Fibroblast of mammary gland (primary cell): ENCODE measurements around the gene C1orf53.

Experiments used
- DNase-seq: peaks from one replicate; pipeline ENCODE4 v3.0.0-alpha.2; 2010; ENCODE audit warnings: low read depth
- H3K4me3 ChIP-seq: 2 replicates; pipeline ENCODE4 v1.5.1; 2011; ENCODE audit warnings: low read depth, mild to moderate bottlenecking, low read length, moderate library complexity; ENCODE audit not compliant: control insufficient read depth
- CTCF ChIP-seq: conservative IDR thresholded peaks from 2 replicates; pipeline ENCODE4 v1.5.1; 2011; ENCODE audit warnings: low read depth, low read length, inconsistent platforms; ENCODE audit not compliant: control insufficient read depth, insufficient read depth

C1orf53 gene

GRCh38 chr1:197907846-197908616 is 5.6 kb downstream of the C1orf53 start:
- no peak for TF ChIP-seq CTCF
- no peak for DNase-seq
- H3K4me3 ChIP-seq: no peak overlapping the region

GRCh38 chr1:197908716-197909220 is 6.3 kb downstream of the C1orf53 start:
- TF ChIP-seq CTCF: no peak
- DNase-seq: no peak

GRCh38 chr1:197909384-197909783 is 7.0 kb downstream of the C1orf53 start:
- no peak for DNase-seq
- TF ChIP-seq CTCF: no peak
- H3K4me3 ChIP-seq: no peak overlapping the region

More at GRCh38 chr1:197908716-197909220, 6.3 kb downstream of the C1orf53 start:
- no peak overlapping the region for H3K4me3 ChIP-seq

GRCh38 chr1:197910120-197910991 is 7.9 kb downstream of the C1orf53 start:
- no peak overlapping the region for H3K4me3 ChIP-seq
- TF ChIP-seq CTCF: no peak
- DNase-seq: no peak

- no peak for TF ChIP-seq CTCF
- no peak for DNase-seq
- no peak overlapping the region for H3K4me3 ChIP-seq
Measured at GRCh38 chr1:197911111-197911856, 8.9 kb downstream of the C1orf53 start.
